Measurements from ENCODE around the gene FHAD1. TPM values are rescaled to one million over a fixed set of nuclear protein-coding genes. Genes with fewer than 3 reads are reported as not detected.

The FHAD1 gene
- total and polyA plus RNA-seq, 8 donors = 0.75 to 5.5 (median 2.1) TPM

DNA sequence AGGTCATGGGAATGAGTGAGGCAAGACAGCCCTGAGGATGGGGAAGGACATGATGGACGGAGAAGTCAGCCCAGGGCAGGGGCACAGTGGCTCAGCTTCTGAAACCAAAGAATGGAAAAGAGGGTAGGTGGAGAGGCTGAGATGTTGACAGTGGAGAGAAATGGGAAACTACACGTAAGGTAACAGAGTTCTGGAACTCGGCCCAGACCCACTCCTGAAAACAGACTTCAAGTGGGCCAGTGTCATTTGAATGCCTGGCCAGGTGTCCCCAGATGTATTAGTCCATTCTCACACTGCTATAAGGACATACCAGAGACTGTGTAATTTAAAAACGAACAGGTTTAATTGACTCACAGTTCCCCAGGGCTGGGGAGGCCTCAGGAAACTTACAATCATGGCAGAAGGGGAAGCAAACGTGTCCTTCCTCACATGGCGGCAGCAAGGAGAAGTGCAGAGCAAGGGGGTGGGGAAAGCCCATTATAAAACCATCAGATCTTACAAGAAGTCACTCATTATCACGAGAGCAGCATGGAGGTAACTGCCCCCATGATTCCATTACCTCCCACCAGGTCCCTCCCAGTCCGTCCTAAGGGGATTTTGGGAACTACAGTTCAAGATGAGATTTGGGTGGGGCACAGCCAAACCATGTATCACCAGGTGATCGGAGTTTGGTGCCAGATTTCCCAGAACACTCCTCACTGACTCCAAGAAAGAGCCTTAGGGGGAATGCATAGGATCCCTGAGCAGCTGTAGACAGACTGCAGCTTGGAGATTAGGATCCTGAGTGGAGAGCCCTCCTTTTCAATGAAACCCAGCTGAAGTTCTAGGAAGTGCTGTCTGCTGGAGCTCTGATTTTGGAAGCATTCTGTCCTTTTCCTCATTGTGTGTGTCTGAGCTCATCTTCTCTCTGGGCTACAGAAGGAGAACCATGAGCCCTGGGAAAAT lies 40.3 kb downstream of the FHAD1 start:
- no peak for ATAC-seq

DNA sequence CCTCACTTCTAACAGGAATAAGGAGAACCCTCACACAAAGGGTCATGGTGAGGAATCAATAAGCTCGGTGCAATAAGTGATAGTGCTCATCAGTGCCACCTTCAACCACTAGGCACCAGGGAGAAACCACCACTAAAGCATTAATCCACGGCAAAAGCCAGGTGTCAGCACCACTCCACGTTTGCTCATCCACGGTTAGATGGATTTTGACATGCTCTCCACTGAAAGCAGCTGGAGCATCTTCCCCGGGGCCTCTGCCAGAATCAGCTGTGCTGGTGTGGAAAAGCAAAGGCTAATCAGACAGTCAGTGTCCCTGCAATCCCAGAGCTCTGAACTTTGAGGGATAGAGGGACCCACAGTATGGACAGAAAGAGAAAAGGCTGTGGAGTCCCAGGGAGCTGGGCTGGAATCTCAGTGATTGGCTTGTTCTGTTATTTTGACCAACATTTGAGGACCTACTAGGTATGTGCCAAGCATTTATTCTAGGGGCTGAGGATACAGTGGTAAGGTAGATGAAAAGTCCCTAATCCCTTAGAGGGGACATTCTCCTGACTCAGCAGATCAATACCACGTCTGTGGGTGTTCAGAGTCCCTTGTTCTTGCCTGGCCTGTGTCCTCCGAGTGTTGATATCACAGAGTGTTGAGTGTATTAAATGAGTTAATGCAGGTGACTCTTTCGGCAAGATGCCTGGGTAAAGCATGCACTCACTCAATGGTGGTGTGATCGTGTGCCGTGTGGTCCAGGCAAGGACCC lies 41.3 kb downstream of the FHAD1 start:
- H3K4me1 ChIP-seq = peaks cover 12 to 19% (median 12%) of the 10 kb centered on the region in 3 donors
- DNase-seq = no peak
- ATAC-seq = no peak
- intact Hi-C loops (cut with DNase I) = no loop called here
- no peak for FAIRE-seq
- no peaks in the 10 kb centered on the region for H3K36me3 ChIP-seq
- H3K4me3 ChIP-seq = no peak overlapping the region
- no peak overlapping the region for H3K27ac ChIP-seq
- H3K9me3 ChIP-seq = no peaks in the 10 kb centered on the region
- TF ChIP-seq, protein P1, sequence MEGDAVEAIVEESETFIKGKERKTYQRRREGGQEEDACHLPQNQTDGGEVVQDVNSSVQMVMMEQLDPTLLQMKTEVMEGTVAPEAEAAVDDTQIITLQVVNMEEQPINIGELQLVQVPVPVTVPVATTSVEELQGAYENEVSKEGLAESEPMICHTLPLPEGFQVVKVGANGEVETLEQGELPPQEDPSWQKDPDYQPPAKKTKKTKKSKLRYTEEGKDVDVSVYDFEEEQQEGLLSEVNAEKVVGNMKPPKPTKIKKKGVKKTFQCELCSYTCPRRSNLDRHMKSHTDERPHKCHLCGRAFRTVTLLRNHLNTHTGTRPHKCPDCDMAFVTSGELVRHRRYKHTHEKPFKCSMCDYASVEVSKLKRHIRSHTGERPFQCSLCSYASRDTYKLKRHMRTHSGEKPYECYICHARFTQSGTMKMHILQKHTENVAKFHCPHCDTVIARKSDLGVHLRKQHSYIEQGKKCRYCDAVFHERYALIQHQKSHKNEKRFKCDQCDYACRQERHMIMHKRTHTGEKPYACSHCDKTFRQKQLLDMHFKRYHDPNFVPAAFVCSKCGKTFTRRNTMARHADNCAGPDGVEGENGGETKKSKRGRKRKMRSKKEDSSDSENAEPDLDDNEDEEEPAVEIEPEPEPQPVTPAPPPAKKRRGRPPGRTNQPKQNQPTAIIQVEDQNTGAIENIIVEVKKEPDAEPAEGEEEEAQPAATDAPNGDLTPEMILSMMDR (IDR thresholded peaks at IDR 0.05) = no peak
- WGBS, 2 donors = 79 to 80% methylated on average over 10 of the region's 10 CpGs
- H3K27me3 ChIP-seq = no peaks in the 10 kb centered on the region

More for the DNA sequence above, 40.3 kb downstream of the FHAD1 start:
- FAIRE-seq (no peak), DNase-seq (no peak)
- H3K27me3 ChIP-seq = no peaks in the 10 kb centered on the region
- H3K27ac ChIP-seq = no peak overlapping the region
- 64 to 77% methylated on average over 9 of the region's 9 CpGs for WGBS, 2 donors
- H3K4me1 ChIP-seq = peaks cover 22 to 28% (median 22%) of the 10 kb centered on the region in 3 donors
- TF ChIP-seq, protein P1 (IDR thresholded peaks at IDR 0.05) = no peak
- H3K9me3 ChIP-seq = no peaks in the 10 kb centered on the region
- intact Hi-C loops (cut with DNase I) = no loop called here
- no peak overlapping the region for H3K4me3 ChIP-seq
- H3K36me3 ChIP-seq = no peaks in the 10 kb centered on the region

DNA sequence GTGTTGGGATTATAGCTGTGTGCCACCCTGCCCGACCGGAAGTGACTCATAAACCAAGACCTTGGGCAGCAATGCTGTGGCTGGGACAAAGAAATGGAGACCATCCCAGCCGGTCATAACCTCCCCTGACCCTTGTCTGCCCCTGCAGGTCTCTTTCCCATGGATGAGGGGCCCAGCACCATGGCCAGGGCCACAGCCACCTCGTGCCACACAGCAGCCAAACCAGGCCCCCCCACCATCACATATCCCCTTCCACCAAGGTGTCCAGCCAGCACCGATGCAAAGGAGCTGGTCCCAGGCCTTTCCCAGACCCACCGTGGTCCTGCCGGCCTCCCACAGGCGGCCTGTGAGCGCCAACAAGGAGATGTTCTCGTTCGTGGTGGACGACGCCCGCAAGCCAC lies 42.2 kb downstream of the FHAD1 start:
- TF ChIP-seq, protein P1 (IDR thresholded peaks at IDR 0.05) = no peak
- 92% methylated on average over 14 of the region's 14 CpGs for WGBS, 2 donors
- intact Hi-C loops (cut with DNase I) = no loop called here

DNA sequence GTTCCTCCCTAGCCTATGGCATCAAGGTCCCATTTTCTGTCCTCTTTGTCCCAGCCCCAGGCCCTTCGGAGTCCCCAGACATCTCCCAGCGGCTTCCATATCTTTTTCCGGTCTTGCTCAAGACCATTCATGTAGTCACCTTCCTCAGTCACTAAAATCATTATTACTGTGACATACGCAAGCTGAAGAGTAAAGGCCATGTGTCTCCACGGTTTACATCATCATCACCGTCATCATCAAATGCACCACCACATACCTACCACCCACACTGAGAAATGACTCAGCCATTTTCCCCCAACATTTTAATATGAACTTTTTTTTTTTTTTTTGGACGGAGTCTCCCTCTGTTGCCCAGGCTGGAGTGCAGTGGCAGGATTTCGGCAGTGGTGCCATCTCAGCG lies 43.4 kb downstream of the FHAD1 start:
- Histone ChIP-seq H3K27me3 (no peaks in the 10 kb centered on the region), H3K36me3 (no peaks in the 10 kb centered on the region), H3K4me3 (no peak overlapping the region), H3K4me1 (peaks cover 0 to 3% (median 2%) of the 10 kb centered on the region in 3 donors), H3K9me3 (no peaks in the 10 kb centered on the region), H3K27ac (no peak overlapping the region)
- intact Hi-C loops (cut with DNase I) = no loop called here
- WGBS, 2 donors = 84 to 93% methylated on average over 9 of the region's 9 CpGs
- FAIRE-seq (no peak), ATAC-seq (no peak), DNase-seq (no peak)
- TF ChIP-seq, protein P1 (IDR thresholded peaks at IDR 0.05) = no peak

More for the DNA sequence above, 42.2 kb downstream of the FHAD1 start:
- DNase-seq (no peak), ATAC-seq (no peak), FAIRE-seq (no peak)
- Histone ChIP-seq H3K36me3 (no peaks in the 10 kb centered on the region), H3K4me1 (peaks cover 3 to 10% (median 5%) of the 10 kb centered on the region in 3 donors), H3K27ac (no peak overlapping the region), H3K4me3 (no peak overlapping the region), H3K9me3 (no peaks in the 10 kb centered on the region), H3K27me3 (no peaks in the 10 kb centered on the region)

All from pancreas (tissue), 10 donors.